Hepatocyte (in vitro differentiated cells): ENCODE results near the gene OVAAL.

ENCODE experiments used
- EZH2phosphoT487 ChIP-seq: fragments of 200-600 bp; sonication (generic); IDR thresholded peaks from one replicate; pipeline ENCODE4 v1.6.1; 2018; ENCODE audit warnings: antibody characterized with exemption, mild to moderate bottlenecking, low read depth, moderate library complexity; ENCODE audit not compliant: unreplicated experiment, severe bottlenecking
- TF ChIP-seq, protein P1 (sequence below): fragments of 200-600 bp; sonication (generic); IDR thresholded peaks from 2 replicates; pipeline ENCODE4 v1.5.1; 2016; ENCODE audit warnings: antibody characterized with exemption, mild to moderate bottlenecking; ENCODE audit not compliant: poor library complexity

DNA sequence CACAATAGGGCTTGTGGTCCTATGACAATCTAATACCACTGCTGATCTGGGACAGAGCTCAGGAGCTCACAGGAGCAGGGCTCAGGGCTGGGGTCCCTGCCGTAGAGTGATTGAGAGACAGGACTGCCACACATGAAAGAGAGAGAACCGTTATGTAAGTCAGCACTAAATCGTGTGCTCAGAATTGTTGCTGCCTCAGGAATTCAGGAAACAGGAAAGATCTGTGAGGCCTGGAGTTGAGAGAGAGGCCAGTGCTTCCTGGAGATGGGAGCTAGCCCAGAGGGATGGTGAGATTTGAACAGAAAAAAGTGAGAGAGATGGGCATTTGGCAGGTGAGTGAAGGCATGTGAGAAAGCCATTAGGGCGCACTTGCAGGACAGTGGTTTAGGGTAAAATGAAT lies 38.9 kb upstream of the OVAAL start:
- TF ChIP-seq, protein P1, sequence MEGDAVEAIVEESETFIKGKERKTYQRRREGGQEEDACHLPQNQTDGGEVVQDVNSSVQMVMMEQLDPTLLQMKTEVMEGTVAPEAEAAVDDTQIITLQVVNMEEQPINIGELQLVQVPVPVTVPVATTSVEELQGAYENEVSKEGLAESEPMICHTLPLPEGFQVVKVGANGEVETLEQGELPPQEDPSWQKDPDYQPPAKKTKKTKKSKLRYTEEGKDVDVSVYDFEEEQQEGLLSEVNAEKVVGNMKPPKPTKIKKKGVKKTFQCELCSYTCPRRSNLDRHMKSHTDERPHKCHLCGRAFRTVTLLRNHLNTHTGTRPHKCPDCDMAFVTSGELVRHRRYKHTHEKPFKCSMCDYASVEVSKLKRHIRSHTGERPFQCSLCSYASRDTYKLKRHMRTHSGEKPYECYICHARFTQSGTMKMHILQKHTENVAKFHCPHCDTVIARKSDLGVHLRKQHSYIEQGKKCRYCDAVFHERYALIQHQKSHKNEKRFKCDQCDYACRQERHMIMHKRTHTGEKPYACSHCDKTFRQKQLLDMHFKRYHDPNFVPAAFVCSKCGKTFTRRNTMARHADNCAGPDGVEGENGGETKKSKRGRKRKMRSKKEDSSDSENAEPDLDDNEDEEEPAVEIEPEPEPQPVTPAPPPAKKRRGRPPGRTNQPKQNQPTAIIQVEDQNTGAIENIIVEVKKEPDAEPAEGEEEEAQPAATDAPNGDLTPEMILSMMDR: no peak
- TF ChIP-seq EZH2phosphoT487: no peak
